Left colon (tissue), 2 donors: ENCODE data around the gene CLDN16. TPM values are rescaled to one million over a fixed set of nuclear protein-coding genes. Genes with fewer than 3 reads are reported as not detected.

Experiments used
- total RNA-seq, 2 donors: library from RNA; stranded (reverse); fragmentation: NEBNext Ultra II Directional; extraction: Animal tissue kit (Norgen Biotek cat#: 25700); gene quantifications; one replicate each; pipeline ENCODE4 v1.2.1, GENCODE V29; 2021
- donor health status: DM: no; HTN: no; CAD: no.
- donor health status: DM: yes; HTN: yes; CAD: no.

CLDN16 gene
- total RNA-seq, 2 donors from 2014 or later, result 0.09 TPM; not detected in 1

Other genes with a start within 250 kb of the CLDN16 start
- 1 to 10 TPM in 1 of 2 donors, under 1 TPM in 1; 0.59 to 2.6 TPM for gene CLDN1, start 65.7 kb upstream of the CLDN16 start, total RNA-seq
- gene TMEM207, start 61.7 kb downstream of the CLDN16 start, total RNA-seq, result not detected
- 1 to 10 TPM; 4.9 to 6.1 TPM for gene IL1RAP, start 125.9 kb downstream of the CLDN16 start, total RNA-seq